Activated T-cell treated with anti-CD3 and anti-CD28 coated beads for 1 hour (primary cell): ENCODE measurements around the gene DDX4.
"Not testable (repeated sequence)": the region's sequence is repeated elsewhere in the genome, so short reads cannot be mapped to it uniquely, and the experiment has no call there.

ENCODE experiments used
- DNase-seq: peaks from one replicate; pipeline ENCODE4 v3.0.0-alpha.2; 2020; ENCODE audit warnings: low read depth

The DDX4 gene

GRCh38 chr5:55724281-55724680 lies 13.6 kb upstream of the DDX4 start:
- DNase-seq: no peak

DNA sequence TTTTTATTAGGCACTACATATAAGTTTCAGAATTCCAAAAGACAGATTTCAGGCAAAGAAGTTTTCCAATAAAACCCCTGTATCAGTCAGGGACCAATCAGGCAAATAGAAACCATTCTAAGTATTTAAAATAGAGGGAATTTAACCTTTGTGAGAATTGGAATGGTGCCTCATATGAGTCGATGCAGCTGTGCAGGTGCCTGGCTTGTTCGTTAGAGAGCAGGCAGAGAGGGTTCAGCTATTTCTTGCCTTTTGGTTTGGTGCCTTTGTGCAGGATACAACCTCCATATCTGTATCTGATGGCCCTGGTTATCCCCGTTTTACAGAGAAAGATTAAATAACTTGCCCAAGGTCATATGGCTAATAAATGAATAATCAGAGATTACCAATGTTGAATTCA lies 6.0 kb upstream of the DDX4 start:
- no peak for DNase-seq

- no peak for DNase-seq
These were observed 5.3 kb upstream of the DDX4 start for GRCh38 chr5:55732585-55732984.

- no peak for DNase-seq
These were observed 3.2 kb upstream of the DDX4 start for GRCh38 chr5:55734658-55735057.

- DNase-seq: no peak
These were observed 4.9 kb downstream of the DDX4 start for GRCh38 chr5:55742778-55743177.

GRCh38 chr5:55747778-55748318 lies 10.0 kb downstream of the DDX4 start:
- DNase-seq: no peak

DNA sequence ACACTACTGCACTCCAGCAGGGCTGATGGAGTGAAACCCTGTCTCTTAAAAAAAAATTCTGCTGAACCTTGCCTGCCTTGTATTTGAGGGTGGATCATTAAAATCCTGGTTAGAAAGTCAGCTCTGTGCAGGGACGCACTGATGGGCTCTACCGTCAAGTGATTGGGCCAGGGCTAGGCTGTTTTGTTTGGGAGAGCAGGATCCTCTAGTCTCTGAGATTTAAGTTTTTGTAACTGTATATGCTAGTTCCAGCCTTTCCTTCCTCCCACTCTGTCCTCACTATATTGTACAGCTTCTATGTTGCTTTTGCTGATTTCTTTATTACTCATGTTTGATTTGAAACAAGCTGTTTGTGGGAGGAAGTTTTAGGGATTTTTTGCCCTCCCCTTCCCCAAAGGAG lies 11.5 kb downstream of the DDX4 start:
- DNase-seq: no peak

DNA sequence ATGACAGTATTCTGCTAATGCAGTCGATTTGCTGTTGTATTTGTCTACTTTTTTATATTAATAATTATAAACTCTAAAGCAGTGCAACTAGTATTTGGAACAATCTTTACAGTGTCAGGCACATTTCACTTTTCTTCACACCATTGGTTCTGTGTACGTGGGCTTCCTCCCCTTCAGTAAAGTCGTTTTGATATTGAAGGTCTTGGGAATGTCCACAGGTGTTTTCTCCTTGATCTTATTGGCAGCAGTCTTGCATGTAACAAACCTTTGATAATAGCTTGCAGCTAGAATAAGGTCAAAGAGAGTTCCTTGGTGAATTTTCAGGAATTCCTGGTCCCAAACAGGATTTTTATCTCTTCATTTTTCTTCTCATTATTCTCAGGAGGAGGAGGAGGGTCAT lies 12.2 kb downstream of the DDX4 start:
- no peak for DNase-seq

DNA sequence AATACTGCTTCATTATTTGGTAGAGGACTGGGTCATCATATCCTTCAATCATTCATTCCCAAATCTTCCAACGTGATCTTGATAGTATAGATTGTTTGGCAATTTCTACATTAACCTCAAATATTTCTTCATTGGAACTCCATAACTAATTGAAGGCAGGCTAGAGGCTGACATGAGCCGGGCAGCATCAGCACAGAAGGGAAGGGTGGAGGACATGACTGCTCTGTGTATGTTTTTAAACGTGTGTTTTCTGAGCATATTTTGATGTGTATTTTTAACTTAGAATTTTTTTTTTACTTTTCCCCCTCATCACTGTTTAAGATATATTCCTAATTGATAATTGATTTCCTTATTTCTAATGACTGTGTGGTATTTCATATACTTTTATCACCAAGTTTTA lies 12.6 kb downstream of the DDX4 start:
- no peak for DNase-seq

DNA sequence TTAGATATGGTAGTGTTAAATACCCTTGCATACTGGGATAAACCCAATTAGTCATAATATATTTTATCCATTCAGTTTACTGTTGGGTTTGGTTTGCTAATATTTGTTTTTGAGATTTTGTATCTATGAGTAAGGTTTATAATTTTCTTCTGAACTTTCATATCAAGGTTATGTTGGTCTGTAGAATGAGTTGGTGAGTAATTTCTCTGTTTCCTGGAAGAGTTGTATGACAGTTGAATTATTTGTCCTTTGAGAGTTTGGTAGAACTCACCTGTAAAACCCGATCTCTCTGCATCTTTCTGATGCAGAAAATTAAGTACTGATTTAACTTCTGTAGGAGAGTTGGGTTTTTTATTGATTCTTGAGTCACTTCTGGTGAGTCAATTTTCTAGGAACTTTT lies 20.4 kb downstream of the DDX4 start:
- no peak for DNase-seq

DNA sequence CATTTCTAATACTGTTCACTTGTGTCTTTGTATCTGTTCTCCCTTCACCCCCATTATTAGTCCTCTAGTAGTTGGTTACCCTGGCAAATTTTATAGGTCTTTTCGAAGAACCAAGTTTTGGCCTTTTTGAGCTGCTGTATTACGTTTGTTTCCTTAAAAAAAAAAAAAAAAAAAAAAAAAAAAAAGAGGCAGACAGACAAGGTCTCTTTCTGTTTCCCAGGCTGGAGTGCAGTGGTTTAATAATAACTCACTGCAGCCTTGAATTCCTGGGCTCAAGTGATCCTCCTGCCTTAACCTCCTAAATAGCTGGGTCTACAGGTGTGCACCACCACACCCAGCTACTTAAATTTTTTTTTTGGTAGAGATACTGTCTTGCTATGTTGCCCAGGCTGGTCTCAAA lies 20.9 kb downstream of the DDX4 start:
- DNase-seq: no peak

DNA sequence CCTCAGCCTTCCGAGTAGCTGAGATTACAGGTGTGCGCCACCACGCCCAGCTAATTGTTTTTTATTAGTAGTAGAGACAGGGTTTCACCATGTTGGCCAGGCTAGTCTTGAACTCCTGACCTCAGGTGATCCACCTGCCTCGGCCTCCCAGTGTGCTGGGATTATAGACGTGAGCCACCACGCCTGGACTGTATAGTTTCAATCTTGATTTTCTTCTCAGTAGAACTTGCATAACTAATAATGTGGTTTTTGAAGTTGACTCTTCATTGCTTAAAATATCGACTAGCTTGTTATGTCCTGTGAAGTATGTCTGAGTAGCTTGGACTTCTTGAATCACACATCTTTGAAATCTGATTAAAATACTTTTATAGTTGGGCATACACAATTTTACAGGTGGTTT lies 23.9 kb downstream of the DDX4 start:
- not testable (repeated sequence) for DNase-seq

DNA sequence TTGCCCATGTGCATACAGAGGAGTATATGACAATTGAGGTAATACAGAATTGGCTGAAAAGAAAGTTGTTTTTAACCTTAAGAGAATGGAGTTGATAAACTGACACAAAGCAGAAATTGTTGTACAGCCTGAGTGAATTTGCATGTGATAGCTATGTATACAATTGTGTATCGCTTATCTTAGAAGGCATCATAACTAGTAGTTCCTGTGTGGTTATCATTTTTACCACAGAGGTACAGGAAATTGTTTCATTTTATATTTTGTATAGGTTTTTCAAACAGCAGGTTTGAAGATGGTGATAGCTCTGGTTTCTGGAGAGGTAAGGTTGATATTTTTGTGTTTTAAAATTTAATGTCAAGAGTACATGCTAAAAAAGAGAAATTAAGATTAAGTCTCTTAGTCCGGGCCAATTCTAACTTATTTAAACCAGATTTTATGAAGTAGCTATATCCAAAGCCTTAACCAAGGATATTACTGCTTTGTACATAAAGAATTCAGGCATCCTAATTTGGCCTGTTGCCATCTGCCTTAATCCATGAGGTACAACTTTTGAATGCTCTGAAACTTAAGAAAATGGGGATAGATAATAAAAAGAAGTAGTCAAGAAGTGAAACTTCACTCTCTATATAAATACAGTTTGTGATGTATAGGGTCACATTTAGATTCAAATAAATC lies 26.0 kb downstream of the DDX4 start:
- no peak for DNase-seq

- no peak for DNase-seq
These were observed 30.4 kb downstream of the DDX4 start for GRCh38 chr5:55768279-55768678.

GRCh38 chr5:55771175-55771655 lies 33.4 kb downstream of the DDX4 start:
- DNase-seq: no peak

GRCh38 chr5:55773057-55773456 lies 35.2 kb downstream of the DDX4 start:
- DNase-seq: no peak

- no peak for DNase-seq
These were observed 39.5 kb downstream of the DDX4 start for GRCh38 chr5:55777332-55777731.

GRCh38 chr5:55800924-55801323 lies 63.1 kb downstream of the DDX4 start:
- no peak for DNase-seq

DNA sequence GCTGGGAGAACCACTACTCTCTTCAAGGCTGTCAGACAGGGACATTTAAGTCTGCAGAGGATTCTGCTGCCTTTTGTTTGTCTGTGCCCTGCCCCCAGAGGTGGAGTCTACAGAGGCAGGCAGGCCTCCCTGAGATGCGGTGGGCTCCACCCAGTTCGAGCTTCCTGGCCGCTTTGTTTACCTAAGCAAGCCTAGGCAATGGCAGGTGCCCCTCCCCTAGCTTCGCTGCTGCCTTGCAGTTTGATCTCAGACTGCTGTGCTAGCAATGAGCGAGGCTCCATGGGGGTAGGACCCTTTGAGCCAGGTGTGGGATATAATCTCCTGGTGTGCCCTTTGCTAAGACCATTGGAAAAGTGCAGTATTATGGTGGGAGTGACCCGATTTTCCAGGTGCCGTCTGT lies 71.0 kb downstream of the DDX4 start:
- not testable (repeated sequence) for DNase-seq

- DNase-seq: not testable (repeated sequence)
These were observed 78.1 kb downstream of the DDX4 start for GRCh38 chr5:55815939-55816338.

GRCh38 chr5:55816342-55816741 lies 78.5 kb downstream of the DDX4 start:
- no peak for DNase-seq

DNA sequence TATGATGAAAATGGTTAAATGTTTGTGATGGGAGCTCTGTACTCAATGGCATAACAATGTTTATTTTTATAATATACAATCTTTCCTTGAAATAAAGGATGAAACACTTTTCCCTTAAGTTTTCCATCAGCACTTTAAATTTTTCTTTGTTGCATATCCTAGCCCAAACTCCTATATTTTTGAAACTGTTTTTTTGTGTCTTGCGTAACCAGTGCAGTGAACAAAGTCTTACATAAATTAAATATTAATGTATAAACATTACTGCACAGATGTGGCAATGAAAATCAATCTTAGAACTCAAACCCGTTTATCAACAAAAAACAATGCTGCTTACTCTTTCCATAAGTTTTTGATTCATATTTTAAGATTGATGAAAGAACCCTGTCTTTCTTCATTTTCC lies 79.2 kb downstream of the DDX4 start:
- DNase-seq: no peak

DNA sequence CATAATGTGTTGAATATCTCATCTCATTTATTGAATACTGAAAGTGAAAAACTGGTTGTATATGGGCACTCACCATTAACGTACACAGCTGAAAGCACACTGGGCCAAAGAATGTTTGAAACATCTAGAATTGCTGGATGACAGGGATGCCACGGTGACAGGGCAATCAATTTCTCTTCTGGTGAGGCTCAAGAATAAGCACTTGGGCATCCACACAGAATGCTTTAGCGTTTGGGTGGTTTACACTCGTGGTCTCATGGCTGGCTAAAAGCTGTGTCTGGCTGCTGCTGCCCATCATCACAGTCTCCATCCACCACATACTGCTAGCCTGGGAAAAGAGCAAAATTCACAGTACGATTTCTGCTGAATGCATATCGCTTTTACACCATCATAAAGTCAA lies 82.6 kb downstream of the DDX4 start:
- DNase-seq: no peak
